ENCODE data around the gene OGFR.

DNA sequence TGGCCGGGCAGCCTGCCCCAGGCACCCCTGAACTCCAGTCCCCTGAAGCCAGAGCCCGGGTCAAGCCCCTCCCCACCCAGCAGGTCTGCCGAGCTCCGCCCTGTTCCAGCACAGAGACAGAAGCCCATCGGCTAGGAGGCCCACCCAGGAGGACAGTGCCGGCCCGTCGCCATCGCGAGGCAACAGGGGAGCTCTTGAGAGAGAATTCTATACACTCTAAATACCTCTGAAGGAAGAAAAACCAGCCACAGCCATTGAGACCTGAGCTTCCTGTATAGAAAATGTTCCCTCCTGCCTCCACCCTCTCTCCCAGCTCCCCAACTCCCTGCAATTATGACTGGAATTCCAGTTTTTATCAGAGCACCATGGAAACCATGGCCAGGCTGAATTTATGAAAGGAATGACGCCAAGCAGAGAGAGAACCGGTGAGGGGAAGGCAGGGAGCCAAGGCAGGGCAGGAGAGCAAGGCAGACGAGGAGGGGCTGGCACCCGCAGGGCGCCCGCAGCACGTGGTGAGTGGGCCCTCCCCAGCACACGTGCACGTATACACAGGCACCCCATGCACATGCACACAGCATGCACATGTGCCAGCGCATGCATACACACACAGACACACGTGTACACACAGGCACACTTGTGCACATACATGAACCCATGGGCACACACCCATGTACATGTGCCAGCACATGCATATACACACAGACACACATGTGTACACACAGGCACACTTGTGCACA, 35.9 kb upstream of the OGFR start:
- TF ChIP-seq ZFP30 (CRISPR knock-in tag; IDR thresholded peaks at IDR 0.05) (no peak), CSDC2 (CRISPR knock-in tag; IDR thresholded peaks at IDR 0.05) (no peak), TOX (CRISPR knock-in tag; IDR thresholded peaks at IDR 0.05; ENCODE audit: borderline replicate concordance) (no peak), ZC3H10 (CRISPR knock-in tag; IDR thresholded peaks at IDR 0.05) (no peak), ZFP3 (CRISPR knock-in tag; IDR thresholded peaks at IDR 0.05) (no peak), ARNTL (CRISPR knock-in tag; IDR thresholded peaks at IDR 0.05; ENCODE audit: borderline replicate concordance, low read depth) (no peak), CREB5 (CRISPR knock-in tag; IDR thresholded peaks at IDR 0.05; ENCODE audit: low read depth) (no peak), BACH2 (CRISPR knock-in tag; IDR thresholded peaks at IDR 0.05; ENCODE audit: borderline replicate concordance) (no peak), ISL1 (CRISPR knock-in tag; IDR thresholded peaks at IDR 0.05) (no peak), SNAI2 (CRISPR knock-in tag; IDR thresholded peaks at IDR 0.05) (no peak), GLIS3 (CRISPR knock-in tag; IDR thresholded peaks at IDR 0.05) (no peak)
- TF ChIP-seq, protein P1, sequence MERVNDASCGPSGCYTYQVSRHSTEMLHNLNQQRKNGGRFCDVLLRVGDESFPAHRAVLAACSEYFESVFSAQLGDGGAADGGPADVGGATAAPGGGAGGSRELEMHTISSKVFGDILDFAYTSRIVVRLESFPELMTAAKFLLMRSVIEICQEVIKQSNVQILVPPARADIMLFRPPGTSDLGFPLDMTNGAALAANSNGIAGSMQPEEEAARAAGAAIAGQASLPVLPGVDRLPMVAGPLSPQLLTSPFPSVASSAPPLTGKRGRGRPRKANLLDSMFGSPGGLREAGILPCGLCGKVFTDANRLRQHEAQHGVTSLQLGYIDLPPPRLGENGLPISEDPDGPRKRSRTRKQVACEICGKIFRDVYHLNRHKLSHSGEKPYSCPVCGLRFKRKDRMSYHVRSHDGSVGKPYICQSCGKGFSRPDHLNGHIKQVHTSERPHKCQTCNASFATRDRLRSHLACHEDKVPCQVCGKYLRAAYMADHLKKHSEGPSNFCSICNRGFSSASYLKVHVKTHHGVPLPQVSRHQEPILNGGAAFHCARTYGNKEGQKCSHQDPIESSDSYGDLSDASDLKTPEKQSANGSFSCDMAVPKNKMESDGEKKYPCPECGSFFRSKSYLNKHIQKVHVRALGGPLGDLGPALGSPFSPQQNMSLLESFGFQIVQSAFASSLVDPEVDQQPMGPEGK (CRISPR knock-in tag; IDR thresholded peaks at IDR 0.05; ENCODE audit: borderline replicate concordance) = no peak

Data from SK-N-SH treated with all-trans-retinoic acid at 6 μM for 48 hours (cell line).